GM18867 (cell line): ENCODE data around the gene CREG2.
"Not testable (repeated sequence)": the region's sequence is repeated elsewhere in the genome, so short reads cannot be mapped to it uniquely, and the experiment has no call there.

Experiments used
- ATAC-seq: cut with Tn5 transposase; IDR thresholded peaks from one replicate; pipeline ENCODE4 v1.9.1; 2021; ENCODE audit warnings: mild to moderate bottlenecking, moderate library complexity; ENCODE audit not compliant: unreplicated experiment

The CREG2 gene

DNA sequence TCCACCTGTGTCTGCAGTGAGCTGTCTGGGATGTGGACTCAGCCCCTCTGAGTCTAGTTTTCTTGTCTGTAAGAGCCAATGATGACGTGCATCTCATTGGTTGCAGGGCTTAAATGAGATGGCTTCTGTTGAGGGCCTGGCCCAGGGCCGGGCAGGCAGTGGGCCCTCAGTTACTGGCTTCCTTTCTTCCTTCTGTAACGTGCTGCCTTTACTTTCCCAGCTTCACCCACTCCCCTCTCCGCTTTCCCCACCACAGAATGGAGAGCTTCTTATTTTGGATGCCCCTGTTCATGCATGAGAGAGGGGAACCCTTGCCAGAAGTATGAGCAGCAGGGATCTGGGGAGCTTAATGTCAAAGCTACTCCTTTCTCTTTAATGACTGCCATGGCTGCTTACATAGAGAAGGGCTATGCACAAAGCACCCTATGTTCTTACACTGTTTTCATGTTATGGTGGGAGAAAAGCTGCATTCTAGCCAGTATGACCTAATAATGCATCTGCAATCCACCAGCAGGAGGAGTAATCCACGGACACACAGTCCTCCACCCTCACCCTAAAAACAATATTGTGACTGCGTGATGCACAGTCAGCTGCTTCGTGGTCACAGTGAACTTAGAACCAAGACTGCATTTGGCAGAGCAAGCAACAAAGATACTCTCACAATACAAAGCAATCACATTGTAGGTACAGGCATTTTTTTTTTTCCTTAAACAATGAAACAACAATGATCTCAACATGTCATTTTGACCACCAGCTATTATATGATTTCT lies 37.2 kb downstream of the CREG2 start:
- no peak for ATAC-seq

DNA sequence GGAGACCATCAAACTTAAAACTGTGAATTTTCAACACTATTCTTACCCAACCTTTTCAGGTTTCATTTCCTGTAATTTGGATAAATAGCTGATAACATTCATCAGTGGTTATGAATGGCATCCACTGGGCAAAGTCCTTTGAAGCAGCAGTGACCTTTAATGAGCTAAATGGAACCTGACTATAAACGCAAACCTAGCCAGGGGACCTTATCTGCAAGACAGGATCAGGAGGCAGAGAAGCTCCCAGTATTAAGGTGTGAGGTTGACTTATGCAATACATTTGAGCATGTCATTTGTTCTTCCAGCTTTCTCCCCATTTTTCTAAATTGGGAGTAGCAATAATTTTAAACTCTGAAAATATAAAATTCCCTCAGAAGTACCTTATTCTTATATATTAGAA lies 38.4 kb downstream of the CREG2 start:
- ATAC-seq, result no peak

DNA sequence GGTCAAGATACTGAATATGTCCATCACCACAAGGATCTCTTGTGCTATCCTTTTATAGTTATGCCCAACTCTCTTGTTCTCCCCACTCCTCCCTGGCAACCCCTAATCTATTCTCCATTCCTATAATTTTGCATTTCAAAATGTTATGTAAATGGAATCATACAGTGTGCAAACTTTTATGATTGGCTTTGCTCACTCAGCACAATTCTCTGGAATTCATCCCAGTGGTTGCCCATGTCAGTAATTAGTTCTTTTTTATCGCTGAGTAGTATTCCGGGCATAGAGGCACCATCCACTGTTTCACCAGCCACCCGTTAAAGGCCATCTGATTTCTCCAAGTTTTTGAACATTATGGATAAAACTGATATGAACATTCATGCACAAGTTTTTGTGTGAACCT lies 40.4 kb downstream of the CREG2 start:
- ATAC-seq, result no peak

DNA sequence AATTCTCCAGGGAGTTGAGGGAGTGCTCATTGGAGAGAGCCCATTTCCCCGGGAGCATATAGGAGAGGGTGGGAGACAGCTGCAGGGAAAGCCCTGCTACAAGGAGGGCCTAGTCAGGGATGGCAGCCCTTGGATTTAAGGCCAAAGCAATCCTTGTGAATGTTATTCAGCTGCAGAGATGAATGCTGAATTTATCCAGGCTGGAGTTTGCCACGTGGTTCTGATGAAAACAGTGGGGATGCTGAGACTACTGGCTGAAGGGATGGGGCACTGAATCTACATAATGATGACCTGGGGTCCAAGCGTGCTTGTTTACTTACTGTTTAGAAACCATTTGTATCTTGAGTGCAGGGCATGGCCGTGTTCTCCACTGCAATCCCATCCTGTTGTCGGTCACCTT lies 43.2 kb downstream of the CREG2 start:
- no peak for ATAC-seq

DNA sequence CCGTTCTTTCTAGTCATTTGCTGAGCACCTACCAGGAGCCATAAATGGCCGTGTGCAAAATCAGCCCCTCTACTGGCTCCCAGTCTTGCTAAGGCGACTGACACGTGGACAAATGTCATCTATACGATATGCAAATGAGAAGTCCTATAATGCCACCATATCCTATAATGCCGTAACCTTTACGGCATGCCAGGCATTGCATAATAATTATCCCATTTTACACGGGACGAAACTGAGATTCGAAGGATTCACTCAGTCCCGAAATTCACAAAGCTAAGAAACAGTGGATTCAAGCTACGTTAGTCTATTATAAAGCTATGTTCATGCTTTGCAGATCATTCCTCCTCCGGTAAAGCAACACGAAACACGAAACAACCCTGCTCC lies 44.7 kb downstream of the CREG2 start:
- no peak for ATAC-seq

DNA sequence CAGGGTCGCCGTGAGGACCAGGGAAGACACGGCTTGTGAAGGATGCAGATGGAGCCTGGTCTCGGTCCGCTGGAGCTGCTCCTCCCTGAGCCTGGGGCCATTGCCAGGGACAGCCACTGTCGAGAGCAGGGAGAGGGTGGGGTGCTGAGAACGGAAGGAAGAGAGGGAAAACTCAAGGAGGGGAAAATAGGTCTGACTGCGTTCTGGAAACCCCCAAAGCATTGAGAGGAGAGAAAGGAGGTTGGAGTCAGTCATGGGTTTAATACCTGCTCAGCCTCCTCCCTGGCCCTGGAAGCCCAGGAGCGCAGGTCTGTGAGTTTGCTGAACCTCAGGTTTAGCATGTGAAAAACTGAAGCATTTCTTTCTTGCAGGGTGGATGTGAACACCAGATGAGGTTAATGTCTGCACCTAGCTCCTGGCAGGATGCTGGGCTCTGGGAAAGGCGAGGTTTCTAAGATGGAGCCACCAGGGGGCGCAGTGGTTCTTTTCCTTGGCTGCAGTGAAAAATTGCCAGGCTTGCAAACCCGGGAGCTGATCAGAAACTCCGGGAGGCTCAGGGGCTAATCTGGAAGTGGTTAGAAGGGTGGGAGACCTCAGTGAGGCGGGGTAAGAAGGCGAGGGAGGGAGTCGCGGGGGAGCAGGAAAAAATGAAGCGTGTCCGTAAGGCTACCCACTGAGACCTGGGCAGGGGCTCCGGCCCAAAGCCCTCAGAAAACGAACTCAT lies 45.2 kb downstream of the CREG2 start:
- no peak for ATAC-seq

DNA sequence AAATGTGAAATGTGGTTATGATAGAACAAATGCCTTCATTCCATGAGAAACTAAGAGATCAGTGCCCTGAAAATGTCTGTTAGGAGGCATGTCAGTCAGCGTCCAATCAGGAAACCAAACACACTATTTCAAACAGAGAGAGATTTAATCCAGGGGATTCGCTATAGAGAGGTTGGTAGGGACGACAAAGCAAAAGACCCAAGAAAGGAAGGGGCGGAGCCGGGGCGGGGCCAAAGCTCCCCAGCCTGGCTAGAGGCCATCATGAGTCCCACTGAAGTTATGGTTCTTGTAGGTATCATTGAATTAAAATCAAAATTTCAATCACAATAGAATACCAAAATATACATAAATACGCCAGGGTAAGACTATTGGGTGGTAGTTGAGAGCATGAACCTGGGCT lies 45.9 kb downstream of the CREG2 start:
- ATAC-seq, result no peak

DNA sequence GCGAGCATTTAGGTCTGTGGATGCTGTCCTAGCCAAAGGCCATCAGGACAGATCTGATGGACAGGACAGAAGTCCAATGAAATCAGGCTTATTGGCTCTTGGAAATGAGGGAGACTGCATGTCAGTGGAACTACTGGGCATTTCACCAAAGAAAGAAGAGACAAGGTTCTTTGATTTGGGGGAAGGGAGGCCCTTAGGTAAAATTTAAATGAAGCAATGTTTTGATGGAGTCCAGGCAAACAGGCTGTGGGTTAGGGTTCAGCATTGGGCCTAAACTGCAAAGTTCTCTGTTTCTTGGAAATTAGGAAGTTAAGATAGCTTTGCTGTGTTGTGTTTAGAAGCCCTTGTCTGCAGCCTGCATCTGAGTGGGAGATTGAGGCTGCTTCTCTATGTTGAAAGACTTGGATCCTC lies 47.2 kb downstream of the CREG2 start:
- no peak for ATAC-seq

DNA sequence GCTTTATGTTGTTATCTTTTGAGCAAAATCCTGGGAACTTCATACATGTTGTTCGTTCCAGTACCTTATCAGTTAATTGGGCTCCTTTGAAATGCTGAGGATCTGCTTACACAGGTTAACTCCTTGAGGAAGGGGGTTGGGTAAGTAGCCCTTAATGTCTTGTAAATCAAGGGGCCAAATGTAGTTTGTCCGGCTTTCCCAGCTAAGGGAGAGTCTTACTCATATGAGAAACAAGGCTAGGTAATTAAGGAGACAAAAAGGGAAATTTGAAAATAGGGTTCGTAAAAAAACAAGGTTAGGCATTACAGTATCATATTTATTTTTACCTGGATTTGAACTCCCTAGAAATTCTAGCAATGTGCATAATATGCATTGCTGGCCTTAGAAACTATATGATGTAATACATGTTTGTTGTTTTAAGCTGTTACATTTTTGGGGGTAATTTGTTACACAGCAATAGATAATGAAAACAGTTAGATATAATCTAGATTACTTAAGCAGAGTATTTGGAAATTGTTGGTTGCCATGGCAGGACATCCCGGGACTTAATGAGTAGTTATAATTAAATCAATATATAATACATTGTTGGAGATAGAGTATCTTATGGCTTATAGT lies 47.9 kb downstream of the CREG2 start:
- ATAC-seq, result no peak

DNA sequence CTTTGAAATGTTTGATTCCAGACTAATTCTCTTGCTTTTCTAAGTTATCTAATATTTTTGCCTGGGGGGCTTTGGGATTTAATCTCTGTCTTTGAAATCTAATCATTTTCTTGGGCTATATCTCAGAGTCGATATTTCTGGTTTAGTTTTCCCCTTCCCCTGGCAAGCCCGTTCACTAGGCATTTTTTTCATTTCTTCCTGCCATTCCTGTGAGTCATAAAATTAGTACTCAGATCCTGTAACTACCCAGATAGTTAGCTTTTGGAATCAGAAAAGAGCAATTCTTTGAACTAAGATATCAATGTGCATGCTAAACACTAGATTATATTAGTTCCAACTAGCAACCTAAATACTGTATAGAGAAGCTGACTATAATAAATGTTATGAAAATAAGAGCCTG lies 49.4 kb downstream of the CREG2 start:
- ATAC-seq, result no peak

DNA sequence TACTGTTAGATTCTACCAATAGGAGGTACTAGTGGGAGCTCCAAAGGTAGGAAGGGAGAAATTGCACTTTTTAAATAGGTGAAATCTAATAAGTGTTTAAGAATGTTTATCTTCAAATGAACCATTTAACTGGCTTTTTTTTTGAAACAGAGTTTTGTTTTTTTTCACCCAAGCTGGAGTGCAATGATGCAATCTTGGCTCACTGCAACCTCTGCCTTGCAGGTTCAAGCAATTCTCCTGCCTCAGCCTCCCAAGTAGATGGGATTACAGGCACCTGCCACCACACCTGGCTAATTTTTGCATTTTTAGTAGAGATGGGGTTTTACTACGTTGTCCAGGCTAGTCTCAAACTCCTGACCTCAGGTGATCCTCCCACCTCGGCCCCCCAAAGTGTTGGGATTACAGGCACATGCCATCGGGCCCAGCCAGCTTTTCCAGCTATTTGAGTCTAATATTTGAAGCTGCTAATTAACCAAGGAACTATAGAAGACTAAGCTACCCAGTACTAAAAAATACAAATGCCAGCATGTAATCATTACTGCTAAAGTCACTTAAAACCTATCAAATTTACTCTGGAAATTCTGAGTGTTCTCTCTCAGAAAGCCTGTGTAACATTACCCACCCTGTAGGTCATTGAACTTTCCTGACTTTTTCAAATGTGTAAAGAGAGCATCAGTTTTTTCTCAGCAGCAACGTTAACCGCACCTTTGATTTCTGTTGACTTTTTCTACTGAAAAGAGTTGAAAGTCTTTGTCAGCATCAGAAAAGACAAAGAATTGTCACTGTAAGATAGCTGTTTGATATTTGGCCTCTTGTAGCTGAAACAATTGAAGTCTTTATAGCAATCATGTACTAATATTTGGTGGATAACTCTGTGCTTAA lies 54.2 kb downstream of the CREG2 start:
- no peak for ATAC-seq

DNA sequence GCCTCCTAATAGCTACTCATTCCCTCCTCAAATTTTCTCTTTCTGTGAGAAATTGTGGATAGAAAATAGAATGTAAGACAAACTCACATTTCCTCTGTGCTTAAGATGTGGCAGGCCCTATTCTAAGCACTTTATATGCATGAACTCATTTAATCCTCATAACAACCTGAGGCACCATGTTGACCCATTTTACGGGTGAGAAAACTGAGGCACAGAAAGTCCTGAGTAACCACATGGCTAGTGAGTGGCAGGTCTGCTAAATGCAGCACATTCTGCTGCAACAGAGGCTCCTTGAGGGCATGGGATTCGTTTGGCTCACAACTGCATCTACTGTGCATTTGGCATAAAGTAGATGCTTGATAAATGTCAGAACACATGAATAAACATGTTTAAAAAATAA lies 56.1 kb downstream of the CREG2 start:
- no peak for ATAC-seq

DNA sequence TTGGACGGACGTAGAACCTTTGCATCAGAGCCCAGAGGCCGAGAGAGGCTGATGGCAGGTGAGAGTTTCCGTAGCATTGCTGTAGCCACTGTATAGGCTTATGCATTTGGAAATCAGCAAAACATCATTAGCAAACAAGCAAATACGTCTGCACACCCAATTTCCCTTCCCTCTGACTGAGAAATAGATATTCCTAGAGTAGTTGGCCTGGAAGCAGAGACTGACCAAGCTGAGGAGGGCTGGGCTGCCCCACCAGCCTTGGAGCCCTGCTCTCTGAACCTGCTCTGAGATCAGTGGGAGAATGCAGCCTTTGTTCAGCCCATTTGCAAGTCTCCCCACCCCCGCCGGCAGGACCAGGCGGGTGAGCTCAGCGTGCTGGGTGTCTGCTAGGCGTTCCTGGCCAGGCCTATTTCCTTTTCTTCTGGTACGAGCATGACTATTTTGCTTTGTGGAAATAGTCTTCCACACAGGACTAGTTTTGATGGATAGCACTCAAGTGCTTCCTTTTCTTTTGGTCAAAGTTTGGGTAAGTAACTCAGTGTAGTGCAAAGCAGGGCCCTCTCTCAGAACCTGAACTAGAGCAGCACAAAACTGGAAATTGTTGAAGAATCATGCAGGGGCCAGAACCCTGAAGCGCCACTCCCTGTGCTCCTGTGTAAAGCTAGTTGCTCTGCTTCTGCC lies 56.9 kb downstream of the CREG2 start:
- no peak for ATAC-seq

DNA sequence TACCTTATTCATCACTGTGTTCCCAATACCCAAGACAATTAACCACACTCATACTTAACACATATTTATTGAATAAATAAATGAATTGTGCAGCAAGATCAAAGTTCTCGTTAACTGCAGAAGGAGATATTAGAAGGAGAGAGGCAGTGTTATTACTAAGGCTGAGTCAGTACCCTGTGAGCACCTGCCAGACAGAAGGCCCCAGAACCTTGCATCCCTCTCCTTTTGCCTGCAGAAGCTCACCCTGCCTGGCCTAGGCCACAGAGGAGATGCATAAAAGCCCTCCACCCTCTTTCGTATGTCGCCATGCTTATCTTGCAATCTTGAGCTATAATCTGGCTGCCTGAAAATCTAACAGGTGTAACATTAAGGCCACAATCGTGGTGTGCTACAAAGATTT lies 58.3 kb downstream of the CREG2 start:
- ATAC-seq, result no peak

DNA sequence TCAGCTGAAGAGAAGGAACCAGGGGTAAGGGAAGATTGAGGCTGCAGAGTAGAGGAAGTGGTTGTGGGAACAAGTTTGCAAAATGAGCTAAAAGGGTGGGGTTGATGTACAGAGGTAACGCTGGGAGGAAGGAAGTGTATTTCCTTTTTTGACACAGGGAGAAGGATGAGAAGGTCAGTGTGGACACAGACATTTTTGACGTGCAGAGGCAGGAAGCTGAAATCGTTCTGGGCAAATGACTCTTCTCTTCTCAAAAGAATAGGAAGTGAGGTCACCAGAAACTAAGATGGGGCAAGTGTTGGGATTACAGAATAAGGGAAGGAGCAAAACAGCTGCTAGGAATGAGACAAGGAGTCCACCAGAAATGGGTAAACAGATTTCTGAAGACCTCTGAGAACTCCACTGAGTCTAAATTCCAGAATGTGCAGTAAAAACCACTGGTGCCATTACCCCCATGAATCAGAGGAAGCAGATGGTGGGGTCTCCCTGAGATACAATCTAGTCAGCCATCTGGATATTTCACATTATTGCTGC lies 58.8 kb downstream of the CREG2 start:
- no peak for ATAC-seq

DNA sequence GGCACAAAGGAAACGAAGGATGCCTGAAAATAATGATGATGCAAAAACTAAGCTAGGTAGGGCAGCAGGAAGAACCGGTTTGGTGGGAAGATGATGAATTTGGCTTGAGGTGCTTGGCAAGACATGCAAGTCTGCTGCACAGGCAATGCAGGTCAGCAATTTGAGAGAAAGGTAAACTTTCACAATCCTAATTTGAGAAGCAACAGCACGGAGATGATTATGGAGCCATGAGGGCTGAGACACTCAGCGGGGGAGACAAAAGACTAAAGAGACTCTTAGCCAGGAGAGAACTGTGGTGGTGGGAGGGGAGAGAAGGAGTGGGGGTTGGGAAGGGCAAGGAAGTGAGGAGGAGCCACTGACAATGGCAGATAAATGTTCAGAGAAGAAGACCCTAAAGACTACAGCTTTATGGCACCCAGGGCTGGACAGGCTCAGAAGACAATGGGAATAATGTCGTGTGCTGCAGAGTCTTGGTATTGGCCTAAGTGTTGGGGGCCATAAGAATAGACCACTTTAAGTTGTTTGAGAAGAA lies 59.4 kb downstream of the CREG2 start:
- ATAC-seq, result no peak

DNA sequence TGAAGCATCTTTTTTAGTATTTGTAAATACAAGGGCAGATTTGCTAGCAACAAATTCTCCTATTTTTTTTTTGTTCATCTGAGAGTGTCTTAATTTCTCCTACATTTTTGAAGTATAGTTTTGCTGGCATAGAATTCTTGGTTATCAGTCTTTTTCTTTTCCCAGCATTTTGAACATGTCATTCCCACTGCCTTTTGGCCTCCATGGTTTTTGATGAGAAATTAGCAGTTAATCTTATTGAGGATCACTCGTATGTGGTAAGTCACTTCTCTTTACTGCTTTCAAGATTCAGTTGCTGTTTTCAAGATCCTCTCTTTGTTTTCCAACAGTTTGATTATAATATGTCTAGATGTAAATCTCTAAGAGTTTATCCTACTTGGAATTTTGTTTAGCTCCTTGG lies 61.9 kb downstream of the CREG2 start:
- no peak for ATAC-seq

DNA sequence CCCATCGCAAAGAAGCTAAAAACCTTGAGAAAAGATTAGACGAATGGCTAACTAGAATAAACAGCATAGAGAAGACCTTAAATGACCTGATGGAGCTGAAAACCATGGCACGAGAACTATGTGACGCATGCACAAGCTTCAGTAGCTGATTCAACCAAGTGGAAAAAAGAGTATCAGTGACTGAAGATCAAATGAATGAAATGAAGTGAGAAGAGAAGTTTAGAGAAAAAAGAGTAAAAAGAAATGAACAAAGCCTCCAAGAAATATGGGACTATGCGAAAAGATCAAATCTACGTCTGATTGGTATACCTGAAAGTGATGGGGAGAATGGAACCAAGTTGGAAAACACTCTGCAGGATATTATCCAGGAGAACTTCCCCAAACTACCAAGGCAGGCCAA lies 70.7 kb downstream of the CREG2 start:
- ATAC-seq, result not testable (repeated sequence)

DNA sequence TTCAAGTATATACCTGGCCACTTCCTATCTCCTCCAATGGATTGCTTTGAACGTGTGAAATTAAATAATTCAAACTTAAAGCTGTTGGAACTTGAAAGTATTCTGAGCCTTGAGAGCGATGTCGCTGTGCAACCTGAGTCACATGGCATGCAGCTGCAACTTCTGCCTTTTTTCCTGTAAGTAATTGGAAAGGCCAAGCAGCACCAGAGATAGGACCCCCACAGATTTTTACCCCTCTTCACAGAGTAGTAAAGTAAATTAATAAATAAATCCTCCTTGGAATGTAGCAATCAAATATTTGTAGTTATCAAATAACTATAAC lies 75.6 kb downstream of the CREG2 start:
- no peak for ATAC-seq
